ENCODE data around the gene SLC38A6.
A peak's percentile ranks its signal among the peaks of the same experiment; 100 is the strongest.
"Not testable (repeated sequence)": the region's sequence is repeated elsewhere in the genome, so short reads cannot be mapped to it uniquely, and the experiment has no call there.

SLC38A6 gene

GRCh38 chr14:61063461-61063860 lies 82.4 kb downstream of the SLC38A6 start:
- Mint-ChIP-seq H3K4me3 (no peak overlapping the region), H3K9me3 (no peaks in the 10 kb centered on the region), H3K4me1 (ENCODE audit: low read depth) (no peaks in the 10 kb centered on the region), H3K36me3 (ENCODE audit: low read depth) (peaks cover 8% of the 10 kb centered on the region), H3K27ac (no peak overlapping the region), H3K27me3 (no peaks in the 10 kb centered on the region)

GRCh38 chr14:61064210-61064609 lies 83.2 kb downstream of the SLC38A6 start:
- Mint-ChIP-seq H3K4me1 (ENCODE audit: low read depth) (no peaks in the 10 kb centered on the region), H3K27ac (no peak overlapping the region), H3K36me3 (ENCODE audit: low read depth) (peaks cover 8% of the 10 kb centered on the region), H3K4me3 (no peak overlapping the region), H3K27me3 (no peaks in the 10 kb centered on the region), H3K9me3 (no peaks in the 10 kb centered on the region)

GRCh38 chr14:61064856-61065255 lies 83.8 kb downstream of the SLC38A6 start:
- Mint-ChIP-seq H3K27me3 (no peaks in the 10 kb centered on the region), H3K36me3 (ENCODE audit: low read depth) (peaks cover 8% of the 10 kb centered on the region), H3K4me1 (ENCODE audit: low read depth) (no peaks in the 10 kb centered on the region), H3K9me3 (peaks cover under 1% of the 10 kb centered on the region), H3K27ac (no peak overlapping the region), H3K4me3 (no peak overlapping the region)

- Mint-ChIP-seq H3K9me3 (peaks cover 8% of the 10 kb centered on the region), H3K27ac (no peak overlapping the region), H3K4me3 (no peak overlapping the region), H3K36me3 (ENCODE audit: low read depth) (peaks cover 11% of the 10 kb centered on the region), H3K4me1 (ENCODE audit: low read depth) (no peaks in the 10 kb centered on the region), H3K27me3 (no peaks in the 10 kb centered on the region)
Observed at GRCh38 chr14:61065656-61066055, 84.6 kb downstream of the SLC38A6 start.

- not testable (repeated sequence) for H3K27ac Mint-ChIP-seq; H3K36me3 Mint-ChIP-seq (ENCODE audit: low read depth); H3K4me1 Mint-ChIP-seq (ENCODE audit: low read depth); H3K9me3 Mint-ChIP-seq; H3K4me3 Mint-ChIP-seq; H3K27me3 Mint-ChIP-seq
Observed at GRCh38 chr14:61072442-61072841, 91.4 kb downstream of the SLC38A6 start.

GRCh38 chr14:61074852-61075251 lies 93.8 kb downstream of the SLC38A6 start:
- H3K27me3 Mint-ChIP-seq: no peaks in the 10 kb centered on the region
- no peak overlapping the region for H3K27ac Mint-ChIP-seq
- H3K36me3 Mint-ChIP-seq (ENCODE audit: low read depth): peaks cover 10% of the 10 kb centered on the region
- peaks cover 9% of the 10 kb centered on the region for H3K9me3 Mint-ChIP-seq
- H3K4me1 Mint-ChIP-seq (ENCODE audit: low read depth): no peaks in the 10 kb centered on the region
- no peak overlapping the region for H3K4me3 Mint-ChIP-seq

GRCh38 chr14:61076556-61076955 lies 95.5 kb downstream of the SLC38A6 start:
- H3K9me3 Mint-ChIP-seq: no peaks in the 10 kb centered on the region

GRCh38 chr14:61077437-61077836 lies 96.4 kb downstream of the SLC38A6 start:
- Mint-ChIP-seq H3K27ac (no peak overlapping the region), H3K4me1 (ENCODE audit: low read depth) (no peaks in the 10 kb centered on the region), H3K4me3 (no peak overlapping the region), H3K36me3 (ENCODE audit: low read depth) (no peaks in the 10 kb centered on the region), H3K9me3 (no peaks in the 10 kb centered on the region), H3K27me3 (no peaks in the 10 kb centered on the region)

More at GRCh38 chr14:61076556-61076955, 95.5 kb downstream of the SLC38A6 start:
- no peaks in the 10 kb centered on the region for H3K27me3 Mint-ChIP-seq
- H3K4me1 Mint-ChIP-seq (ENCODE audit: low read depth): no peaks in the 10 kb centered on the region
- peaks cover 3% of the 10 kb centered on the region for H3K36me3 Mint-ChIP-seq (ENCODE audit: low read depth)
- H3K4me3 Mint-ChIP-seq: no peak overlapping the region
- H3K27ac Mint-ChIP-seq: no peak overlapping the region

- Mint-ChIP-seq H3K4me1 (ENCODE audit: low read depth) (no peaks in the 10 kb centered on the region), H3K27me3 (no peaks in the 10 kb centered on the region), H3K4me3 (no peak overlapping the region), H3K27ac (no peak overlapping the region), H3K9me3 (no peaks in the 10 kb centered on the region), H3K36me3 (ENCODE audit: low read depth) (no peaks in the 10 kb centered on the region)
Observed at GRCh38 chr14:61077951-61078720, 97.1 kb downstream of the SLC38A6 start.

GRCh38 chr14:61080591-61081010 lies 99.6 kb downstream of the SLC38A6 start:
- Mint-ChIP-seq H3K27ac (no peak overlapping the region), H3K4me3 (no peak overlapping the region)

GRCh38 chr14:61088081-61088480 lies 107.0 kb downstream of the SLC38A6 start:
- Mint-ChIP-seq H3K9me3 (peaks cover 9% of the 10 kb centered on the region), H3K36me3 (ENCODE audit: low read depth) (no peaks in the 10 kb centered on the region), H3K27me3 (no peaks in the 10 kb centered on the region), H3K4me3 (no peak overlapping the region), H3K27ac (no peak overlapping the region), H3K4me1 (ENCODE audit: low read depth) (peaks cover 6% of the 10 kb centered on the region)

More at GRCh38 chr14:61080591-61081010, 99.6 kb downstream of the SLC38A6 start:
- Mint-ChIP-seq H3K36me3 (ENCODE audit: low read depth) (no peaks in the 10 kb centered on the region), H3K9me3 (peaks cover 6% of the 10 kb centered on the region), H3K27me3 (no peaks in the 10 kb centered on the region), H3K4me1 (ENCODE audit: low read depth) (no peaks in the 10 kb centered on the region)

- Mint-ChIP-seq H3K36me3 (ENCODE audit: low read depth) (no peaks in the 10 kb centered on the region), H3K4me3 (no peak overlapping the region), H3K9me3 (peaks cover 9% of the 10 kb centered on the region), H3K27me3 (no peaks in the 10 kb centered on the region), H3K4me1 (ENCODE audit: low read depth) (peaks cover 6% of the 10 kb centered on the region), H3K27ac (no peak overlapping the region)
Observed at GRCh38 chr14:61089126-61089750, 108.2 kb downstream of the SLC38A6 start.

- Mint-ChIP-seq H3K36me3 (ENCODE audit: low read depth) (no peaks in the 10 kb centered on the region), H3K27me3 (no peaks in the 10 kb centered on the region), H3K27ac (peak overlapping the region; percentile 31), H3K4me3 (no peak overlapping the region), H3K9me3 (peaks cover 3% of the 10 kb centered on the region), H3K4me1 (ENCODE audit: low read depth) (peaks cover 6% of the 10 kb centered on the region)
Observed at GRCh38 chr14:61090432-61091216, 109.6 kb downstream of the SLC38A6 start.

- Mint-ChIP-seq H3K27ac (no peak overlapping the region), H3K4me1 (ENCODE audit: low read depth) (peaks cover 6% of the 10 kb centered on the region), H3K36me3 (ENCODE audit: low read depth) (peaks cover 3% of the 10 kb centered on the region), H3K4me3 (no peak overlapping the region), H3K9me3 (peaks cover under 1% of the 10 kb centered on the region), H3K27me3 (no peaks in the 10 kb centered on the region)
Observed at GRCh38 chr14:61091657-61092273, 110.7 kb downstream of the SLC38A6 start.

- not testable (repeated sequence) for H3K9me3 Mint-ChIP-seq; H3K4me3 Mint-ChIP-seq; H3K36me3 Mint-ChIP-seq (ENCODE audit: low read depth); H3K27ac Mint-ChIP-seq; H3K27me3 Mint-ChIP-seq
- H3K4me1 Mint-ChIP-seq (ENCODE audit: low read depth): peaks cover 13% of the 10 kb centered on the region
Observed at GRCh38 chr14:61098096-61098495, 117.1 kb downstream of the SLC38A6 start.
